Measurements from ENCODE around the gene NYNRIN. TPM values are rescaled to one million over a fixed set of nuclear protein-coding genes. Genes with fewer than 3 reads are reported as not detected.

Gene NYNRIN
- total and polyA plus RNA-seq, 2 donors: 13.5 to 35.4 TPM

DNA sequence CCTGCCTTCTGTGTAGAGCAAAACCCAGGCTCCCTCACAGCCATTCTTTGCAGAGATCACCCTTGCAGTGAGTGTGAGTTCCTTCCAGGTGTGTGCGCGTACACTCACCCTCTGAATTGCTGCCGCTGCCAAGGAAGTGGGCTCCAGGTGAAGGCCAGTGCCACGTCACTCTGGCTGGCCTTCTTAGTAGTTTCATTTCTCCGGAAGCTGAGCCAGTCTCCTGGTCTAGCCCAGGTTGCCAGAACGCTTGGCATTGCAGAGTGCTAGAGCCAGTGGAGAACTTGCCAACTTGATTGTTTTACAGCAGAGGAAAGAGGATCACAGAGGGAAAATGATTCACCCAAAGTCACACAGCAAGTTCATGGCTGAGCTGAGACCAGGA lies 19.7 kb downstream of the NYNRIN start:
- no peak for DNase-seq (ENCODE audit: extremely low spot score)
- no peaks in the 10 kb centered on the region for H3K36me3 ChIP-seq (ENCODE audit: insufficient read depth)
- H3K4me1 ChIP-seq (ENCODE audit: insufficient read depth): no peaks in the 10 kb centered on the region
- no peak overlapping the region for H3K27ac ChIP-seq (ENCODE audit: low read depth)
- 67% methylated on average over 6 of the region's 6 CpGs for WGBS
- no peak overlapping the region for H3K4me3 ChIP-seq (ENCODE audit: low read depth, low read length)

DNA sequence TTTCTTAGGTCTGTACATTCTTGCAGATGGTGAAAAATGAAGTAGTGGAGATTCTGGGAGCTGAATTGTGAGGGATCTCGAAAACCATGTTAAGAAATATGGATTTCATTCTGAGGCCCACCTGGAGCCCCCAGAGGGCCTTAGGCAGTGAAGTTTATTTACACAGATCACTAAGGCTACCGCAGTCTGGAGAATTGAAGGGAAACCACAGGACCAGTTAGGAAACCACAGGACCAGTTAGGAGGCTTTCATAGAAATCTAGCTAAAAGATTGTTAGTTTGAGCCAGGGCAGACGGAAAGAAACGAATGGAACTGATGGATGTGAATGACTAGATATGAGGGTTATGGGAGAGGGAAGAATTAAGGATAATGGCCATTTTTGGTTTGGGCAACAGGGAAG lies 23.5 kb downstream of the NYNRIN start:
- Histone ChIP-seq H3K27ac (ENCODE audit: low read depth) (no peak overlapping the region), H3K4me3 (ENCODE audit: low read depth, low read length) (no peak overlapping the region), H3K36me3 (ENCODE audit: insufficient read depth) (no peaks in the 10 kb centered on the region), H3K4me1 (ENCODE audit: insufficient read depth) (no peaks in the 10 kb centered on the region)
- 78% methylated on average over 4 of the region's 4 CpGs for WGBS
- DNase-seq (ENCODE audit: extremely low spot score): no peak

DNA sequence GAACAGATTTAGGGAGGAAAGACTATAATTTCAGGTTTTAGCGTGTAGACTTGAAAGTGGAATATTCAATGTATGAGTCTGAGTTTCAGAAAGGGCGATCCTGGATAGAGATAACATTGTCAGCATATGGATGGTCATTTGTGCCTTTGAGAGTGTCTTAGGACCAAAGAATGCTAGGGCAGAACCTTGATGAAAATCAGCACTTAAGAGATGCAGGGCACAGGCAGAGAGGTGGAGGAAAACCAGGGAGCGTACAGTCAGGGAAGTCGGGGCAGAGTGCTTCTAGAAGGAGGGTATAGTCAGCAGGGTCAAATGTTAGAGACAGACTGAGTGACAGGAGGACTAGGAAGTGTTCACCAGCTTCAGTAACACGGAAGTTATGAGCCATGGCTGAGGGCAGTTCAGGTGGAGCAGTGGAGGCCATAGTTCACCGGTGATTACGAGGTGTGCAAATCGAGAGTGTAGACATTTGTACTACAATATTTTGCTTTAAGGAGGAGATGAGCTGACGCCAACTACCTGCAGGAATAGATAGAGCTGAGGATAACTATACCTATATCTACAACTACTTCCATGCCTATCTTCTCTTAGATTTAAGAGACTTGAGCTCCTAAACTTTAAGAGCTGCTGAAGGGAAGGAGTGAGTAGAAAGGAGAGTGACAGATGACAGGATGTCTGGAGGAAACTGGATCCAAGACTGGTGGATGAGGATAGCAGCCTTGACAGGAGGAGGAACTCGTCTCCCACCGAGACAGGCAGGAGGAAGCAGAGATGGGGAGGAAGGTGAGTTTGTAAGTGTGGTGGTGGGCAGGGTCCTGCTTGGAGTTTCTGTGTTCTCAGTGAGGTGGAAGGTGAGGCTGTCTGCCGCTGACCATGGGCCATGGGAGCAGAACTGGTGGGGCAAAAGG lies 24.1 kb downstream of the NYNRIN start:
- WGBS: 72% methylated on average over 12 of the region's 12 CpGs
- Histone ChIP-seq H3K36me3 (ENCODE audit: insufficient read depth) (no peaks in the 10 kb centered on the region), H3K27ac (ENCODE audit: low read depth) (no peak overlapping the region), H3K4me1 (ENCODE audit: insufficient read depth) (no peaks in the 10 kb centered on the region), H3K4me3 (ENCODE audit: low read depth, low read length) (no peak overlapping the region)
- DNase-seq (ENCODE audit: extremely low spot score): no peak

- H3K4me3 ChIP-seq (ENCODE audit: low read depth, low read length): no peak overlapping the region
- H3K36me3 ChIP-seq (ENCODE audit: insufficient read depth): no peaks in the 10 kb centered on the region
- WGBS: 19% methylated on average over 3 of the region's 3 CpGs
- no peak for DNase-seq (ENCODE audit: extremely low spot score)
- H3K4me1 ChIP-seq (ENCODE audit: insufficient read depth): no peaks in the 10 kb centered on the region
- no peak overlapping the region for H3K27ac ChIP-seq (ENCODE audit: low read depth)
These were observed 26.9 kb downstream of the NYNRIN start for GRCh38 chr14:24425704-24426103.

GRCh38 chr14:24426150-24426911 lies 27.5 kb downstream of the NYNRIN start:
- no peak for DNase-seq (ENCODE audit: extremely low spot score)
- no peak overlapping the region for H3K4me3 ChIP-seq (ENCODE audit: low read depth, low read length)
- H3K36me3 ChIP-seq (ENCODE audit: insufficient read depth): no peaks in the 10 kb centered on the region
- H3K27ac ChIP-seq (ENCODE audit: low read depth): no peak overlapping the region
- WGBS: 85% methylated on average over 2 of the region's 2 CpGs
- no peaks in the 10 kb centered on the region for H3K4me1 ChIP-seq (ENCODE audit: insufficient read depth)

GRCh38 chr14:24426912-24427536 lies 28.2 kb downstream of the NYNRIN start:
- WGBS: 74% methylated on average over 8 of the region's 8 CpGs
- no peak overlapping the region for H3K27ac ChIP-seq (ENCODE audit: low read depth)
- no peaks in the 10 kb centered on the region for H3K36me3 ChIP-seq (ENCODE audit: insufficient read depth)
- DNase-seq (ENCODE audit: extremely low spot score): no peak
- no peaks in the 10 kb centered on the region for H3K4me1 ChIP-seq (ENCODE audit: insufficient read depth)
- H3K4me3 ChIP-seq (ENCODE audit: low read depth, low read length): no peak overlapping the region

GRCh38 chr14:24427537-24428508 lies 29.0 kb downstream of the NYNRIN start:
- Histone ChIP-seq H3K4me3 (ENCODE audit: low read depth, low read length) (no peak overlapping the region), H3K4me1 (ENCODE audit: insufficient read depth) (no peaks in the 10 kb centered on the region), H3K36me3 (ENCODE audit: insufficient read depth) (no peaks in the 10 kb centered on the region), H3K27ac (ENCODE audit: low read depth) (peak overlapping the region; percentile 24)
- DNase-seq (ENCODE audit: extremely low spot score): no peak
- WGBS: 88% methylated on average over 18 of the region's 18 CpGs

- H3K27ac ChIP-seq (ENCODE audit: low read depth): peak overlapping the region; percentile 94
- H3K4me3 ChIP-seq (ENCODE audit: low read depth, low read length): no peak overlapping the region
- 88% methylated on average over 18 of the region's 18 CpGs for WGBS
- no peaks in the 10 kb centered on the region for H3K4me1 ChIP-seq (ENCODE audit: insufficient read depth)
- H3K36me3 ChIP-seq (ENCODE audit: insufficient read depth): no peaks in the 10 kb centered on the region
- DNase-seq (ENCODE audit: extremely low spot score): no peak
These were observed 30.0 kb downstream of the NYNRIN start for GRCh38 chr14:24428628-24429394.

- H3K4me1 ChIP-seq (ENCODE audit: insufficient read depth): no peaks in the 10 kb centered on the region
- 3% methylated on average over 57 of the region's 57 CpGs for WGBS
- H3K36me3 ChIP-seq (ENCODE audit: insufficient read depth): no peaks in the 10 kb centered on the region
- H3K4me3 ChIP-seq (ENCODE audit: low read depth, low read length): peak within 1 kb of the TSS; percentile 80
- H3K27ac ChIP-seq (ENCODE audit: low read depth): peak within 1 kb of the TSS; percentile 100
- DNase-seq (ENCODE audit: extremely low spot score): peak; percentile 85
These were observed 30.8 kb downstream of the NYNRIN start, which contains the start of the genes CBLN3 and KHNYN for GRCh38 chr14:24429395-24430142. Gene CBLN3, minus strand, starts transcription at chr14:24429668. Its CDS starts 614 bp downstream, at chr14:24429054. Gene KHNYN, plus strand, starts transcription at chr14:24429954. Its CDS starts 777 bp downstream, at chr14:24430731.

GRCh38 chr14:24430143-24430681 lies 31.4 kb downstream of the NYNRIN start:
- WGBS: under 1% methylated on average over 28 of the region's 28 CpGs
- no peak for DNase-seq (ENCODE audit: extremely low spot score)
- H3K36me3 ChIP-seq (ENCODE audit: insufficient read depth): no peaks in the 10 kb centered on the region
- peak overlapping the region; percentile 80 for H3K4me3 ChIP-seq (ENCODE audit: low read depth, low read length)
- H3K4me1 ChIP-seq (ENCODE audit: insufficient read depth): no peaks in the 10 kb centered on the region
- H3K27ac ChIP-seq (ENCODE audit: low read depth): peak overlapping the region; percentile 100

- H3K36me3 ChIP-seq (ENCODE audit: insufficient read depth): no peaks in the 10 kb centered on the region
- H3K27ac ChIP-seq (ENCODE audit: low read depth): peak overlapping the region; percentile 100
- no peaks in the 10 kb centered on the region for H3K4me1 ChIP-seq (ENCODE audit: insufficient read depth)
- DNase-seq (ENCODE audit: extremely low spot score): no peak
- 9% methylated on average over 19 of the region's 19 CpGs for WGBS
- peak overlapping the region; percentile 80 for H3K4me3 ChIP-seq (ENCODE audit: low read depth, low read length)
These were observed 32.1 kb downstream of the NYNRIN start for GRCh38 chr14:24430682-24431568.
